CD8-positive, alpha-beta memory T cell (primary cell): ENCODE measurements around the gene ACER2. TPM values are rescaled to one million over a fixed set of nuclear protein-coding genes. Genes with fewer than 3 reads are reported as not detected.
A peak's percentile ranks its signal among the peaks of the same experiment; 100 is the strongest.
"Not testable (repeated sequence)": the region's sequence is repeated elsewhere in the genome, so short reads cannot be mapped to it uniquely, and the experiment has no call there.

ENCODE experiments used
- CTCF ChIA-PET: fragments of 350-600 bp; sonication (Branson Sonifier 250); formaldehyde crosslinking; loops from one replicate; lab custom pipeline; 2021; ENCODE audit warnings: antibody characterized with exemption; lab: Charles Lee
- POLR2A ChIA-PET: fragments of 350-600 bp; sonication (Branson Sonifier 250); formaldehyde crosslinking; loops from one replicate; lab custom pipeline; 2021; ENCODE audit warnings: antibody characterized with exemption; lab: Charles Lee
- DNase-seq, 5 donors: peaks; one replicate each; pipeline versions ENCODE4 v3.0.0 to v3.0.0-alpha.2; 2020 to 2022; ENCODE audit warnings: mixed read lengths in 1 of 5
- H3K27ac ChIP-seq: one replicate; pipeline ENCODE4 v1.7.0; 2013; ENCODE audit warnings: low read depth, mild to moderate bottlenecking, low read length, moderate library complexity
- H3K27me3 ChIP-seq: 2 replicates; pipeline ENCODE4 v1.7.0; 2013; ENCODE audit warnings: low read length, mild to moderate bottlenecking; ENCODE audit not compliant: insufficient read depth, poor library complexity, severe bottlenecking
- H3K36me3 ChIP-seq: 2 replicates; pipeline ENCODE4 v1.7.0; 2013; ENCODE audit warnings: mild to moderate bottlenecking, low read length, moderate library complexity; ENCODE audit not compliant: insufficient read depth
- H3K4me1 ChIP-seq: 2 replicates; pipeline ENCODE4 v1.7.0; 2013; ENCODE audit warnings: mild to moderate bottlenecking, low read length, moderate library complexity; ENCODE audit not compliant: insufficient read depth
- H3K4me3 ChIP-seq: 2 replicates; pipeline ENCODE4 v1.7.0; 2013; ENCODE audit warnings: mild to moderate bottlenecking, low read length
- H3K9me3 ChIP-seq: 2 replicates; pipeline ENCODE4 v1.7.0; 2013; ENCODE audit warnings: mild to moderate bottlenecking, low read length
- H3K27ac Mint-ChIP-seq, 8 donors: one replicate each; pipeline ENCODE4 v1.8.0; 2020 to 2021; ENCODE audit warnings: mixed read lengths in 8 of 8, mild to moderate bottlenecking in 6 of 8, inconsistent platforms in 3 of 8, moderate library complexity in 3 of 8
- H3K27me3 Mint-ChIP-seq, 2 donors: one replicate each; pipeline ENCODE4 v1.8.0; 2020 to 2021; ENCODE audit warnings: mixed read lengths in 2 of 2, mild to moderate bottlenecking in 1 of 2, moderate library complexity in 1 of 2
- H3K36me3 Mint-ChIP-seq, 3 donors: one replicate each; pipeline ENCODE4 v1.8.0; 2020 to 2021; ENCODE audit warnings: mixed read lengths in 3 of 3, inconsistent platforms in 1 of 3, mild to moderate bottlenecking in 1 of 3
- H3K4me1 Mint-ChIP-seq, 3 donors: one replicate each; pipeline ENCODE4 v1.8.0; 2020 to 2021; ENCODE audit warnings: mixed read lengths in 3 of 3, inconsistent platforms in 1 of 3, mild to moderate bottlenecking in 1 of 3
- H3K4me3 Mint-ChIP-seq, 7 donors: one replicate each; pipeline ENCODE4 v1.8.0; 2020 to 2021; ENCODE audit warnings: mixed read lengths in 7 of 7, mild to moderate bottlenecking in 6 of 7, moderate library complexity in 4 of 7, inconsistent platforms in 2 of 7
- H3K9me3 Mint-ChIP-seq, 5 donors: one replicate each; pipeline ENCODE4 v1.8.0; 2020 to 2022; ENCODE audit warnings: mixed read lengths in 5 of 5, mild to moderate bottlenecking in 3 of 5, moderate library complexity in 2 of 5, inconsistent platforms in 1 of 5
- polyA plus RNA-seq: library from polyadenylated mRNA; unstranded; fragments of 300-500 nt; fragmentation: Illumina TruSeq; gene quantifications from one replicate; pipeline ENCODE4 v1.2.3, GENCODE V29; 2021
- total RNA-seq, 2 experiments: library from RNA; stranded (reverse); gene quantifications; one replicate each; pipeline ENCODE4 v1.2.3, GENCODE V29; 2021

The ACER2 gene
- total and polyA plus RNA-seq, 3 experiments from 2014 or later, result 0.38 to 3.0 (median 2.7) TPM

DNA sequence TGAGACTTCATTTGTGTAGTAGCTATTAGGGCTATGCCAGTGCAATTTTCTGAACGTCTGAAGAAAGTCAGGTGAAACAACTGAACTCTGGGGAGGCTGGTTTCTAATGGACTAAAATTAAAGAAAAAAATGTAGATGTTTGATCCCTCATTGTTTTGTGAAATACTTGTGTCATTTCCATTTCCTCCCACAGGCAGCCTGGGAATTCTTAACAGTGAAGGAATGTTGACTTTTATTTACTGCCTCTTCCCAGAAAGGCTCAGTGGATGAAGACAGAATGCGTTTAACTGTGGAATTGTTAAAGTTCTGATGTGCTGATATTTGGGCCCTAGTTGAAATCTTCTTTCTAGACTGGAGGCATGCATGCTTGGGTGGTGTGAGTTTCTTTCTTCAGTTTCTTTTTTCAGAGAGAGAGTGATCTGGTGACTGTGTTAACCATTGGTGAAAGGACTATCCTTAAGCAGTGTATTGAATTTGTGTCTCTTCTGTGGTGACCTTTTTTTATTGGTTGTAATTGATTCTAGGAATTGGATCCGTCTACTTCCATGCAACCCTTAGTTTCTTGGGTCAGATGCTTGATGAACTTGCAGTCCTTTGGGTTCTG lies 15.5 kb downstream of the ACER2 start:
- Histone ChIP-seq H3K27ac (no peak overlapping the region), H3K27me3 (no peaks in the 10 kb centered on the region), H3K4me1 (no peaks in the 10 kb centered on the region), H3K4me3 (no peak overlapping the region), H3K9me3 (no peaks in the 10 kb centered on the region), H3K36me3 (no peaks in the 10 kb centered on the region)
- H3K9me3 Mint-ChIP-seq, result no peaks in the 10 kb centered on the region
- peak overlapping the region in 1 of 8 donors; percentile 6 for H3K27ac Mint-ChIP-seq
- H3K27me3 Mint-ChIP-seq, result no peaks in the 10 kb centered on the region
- H3K4me3 Mint-ChIP-seq, result no peak overlapping the region
- no peak for DNase-seq
- CTCF ChIA-PET, result interaction anchor here (3.4 kb wide), 1 partner anchor 41 kb away, joined by 14 read pairs; no protein-coding TSS in a partner anchor
- POLR2A ChIA-PET, result no interaction called here
- no peaks in the 10 kb centered on the region for H3K4me1 Mint-ChIP-seq
- H3K36me3 Mint-ChIP-seq, result peaks cover 0 to 26% (median 9%) of the 10 kb centered on the region in 3 donors

DNA sequence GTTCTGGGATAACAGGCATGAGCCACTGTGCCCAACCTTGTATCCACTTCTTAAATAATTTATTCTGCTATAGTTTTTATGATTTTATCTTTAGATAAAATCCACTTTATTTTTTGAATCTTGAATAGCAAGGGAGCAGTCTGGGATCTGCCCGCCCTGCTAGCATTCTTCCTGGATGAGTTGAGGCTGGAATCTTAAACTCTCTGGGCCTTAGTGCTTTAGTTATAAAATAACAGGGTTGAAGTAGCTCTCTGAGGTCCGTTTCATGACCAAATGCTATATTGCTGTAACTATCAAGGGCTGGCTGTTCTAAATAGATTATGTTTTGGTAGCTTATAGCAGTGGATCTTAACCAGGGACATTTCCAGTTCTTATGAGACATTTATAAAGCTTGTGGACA lies 20.8 kb downstream of the ACER2 start:
- Mint-ChIP-seq H3K9me3 (no peaks in the 10 kb centered on the region), H3K4me1 (no peaks in the 10 kb centered on the region), H3K36me3 (peaks cover 0 to 34% (median 11%) of the 10 kb centered on the region in 3 donors), H3K27me3 (no peaks in the 10 kb centered on the region), H3K4me3 (no peak overlapping the region), H3K27ac (peak overlapping the region in 2 of 8 donors; percentile 42 to 55)
- Histone ChIP-seq H3K4me1 (no peaks in the 10 kb centered on the region), H3K4me3 (no peak overlapping the region), H3K9me3 (no peaks in the 10 kb centered on the region), H3K27me3 (no peaks in the 10 kb centered on the region), H3K27ac (no peak overlapping the region), H3K36me3 (no peaks in the 10 kb centered on the region)
- DNase-seq, result no peak
- ChIA-PET CTCF (interaction anchor here (0.9 to 2.5 kb wide), 2 partner anchors 27 to 35 kb away, joined by 3 to 9 read pairs; no protein-coding TSS in a partner anchor), POLR2A (no interaction called here)

- Mint-ChIP-seq H3K4me1 (no peaks in the 10 kb centered on the region), H3K9me3 (no peaks in the 10 kb centered on the region), H3K36me3 (peaks cover 0 to 35% (median 15%) of the 10 kb centered on the region in 3 donors), H3K27ac (no peak overlapping the region), H3K27me3 (no peaks in the 10 kb centered on the region), H3K4me3 (no peak overlapping the region)
- Histone ChIP-seq H3K9me3 (no peaks in the 10 kb centered on the region), H3K4me1 (no peaks in the 10 kb centered on the region), H3K27me3 (no peaks in the 10 kb centered on the region), H3K36me3 (no peaks in the 10 kb centered on the region), H3K4me3 (no peak overlapping the region), H3K27ac (no peak overlapping the region)
- no peak for DNase-seq
- ChIA-PET CTCF (interaction anchor here (0.9 to 2.5 kb wide), 2 partner anchors 27 to 35 kb away, joined by 3 to 9 read pairs; no protein-coding TSS in a partner anchor), POLR2A (no interaction called here)
Observed at GRCh38 chr9:19430201-19430760, 21.5 kb downstream of the ACER2 start.

DNA sequence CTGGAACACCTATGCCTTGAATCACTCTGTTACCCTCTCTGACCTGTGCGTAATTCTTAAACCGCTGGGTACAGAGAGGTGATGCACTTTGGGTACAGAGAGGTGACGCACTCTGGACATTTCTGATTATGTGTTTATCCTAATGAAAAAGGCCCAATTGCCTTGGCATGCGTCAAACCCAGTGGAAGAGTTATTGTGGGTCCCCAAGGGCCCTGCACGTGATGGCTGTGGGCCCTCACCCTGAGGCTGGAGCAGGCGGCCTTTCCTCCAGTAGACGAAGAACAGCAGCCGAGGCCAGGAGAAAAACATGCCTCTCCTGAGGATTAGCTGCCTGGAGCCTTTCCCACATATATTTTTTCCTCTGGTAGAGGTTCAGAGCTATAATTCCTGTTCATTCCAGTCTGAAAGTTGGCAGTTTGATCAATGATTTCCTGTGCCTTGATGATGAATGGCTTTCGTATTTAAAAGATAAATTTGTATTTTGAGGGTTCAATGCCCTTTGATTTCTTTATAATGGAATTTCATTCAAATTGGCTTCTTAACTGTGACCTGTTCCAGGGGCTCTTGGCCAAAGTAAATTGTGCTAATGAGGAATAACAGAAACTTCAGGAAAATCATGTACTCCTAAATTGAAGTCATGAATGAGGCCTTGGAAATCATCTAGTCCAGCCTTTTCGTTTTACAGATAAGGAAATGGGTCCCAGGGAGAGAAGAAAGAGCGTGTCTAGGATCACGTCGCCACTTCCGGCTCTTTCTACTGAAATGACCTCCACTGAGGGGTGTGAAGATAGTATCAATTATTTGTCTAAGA lies 22.8 kb downstream of the ACER2 start:
- H3K9me3 ChIP-seq, result no peaks in the 10 kb centered on the region
- POLR2A ChIA-PET, result no interaction called here
- CTCF ChIA-PET, result interaction anchor here (2.5 kb wide), 1 partner anchor 33 kb away, joined by 9 read pairs; no protein-coding TSS in a partner anchor
- no peaks in the 10 kb centered on the region for H3K36me3 ChIP-seq
- no peak overlapping the region for H3K4me3 ChIP-seq
- no peaks in the 10 kb centered on the region for H3K4me1 Mint-ChIP-seq
- no peaks in the 10 kb centered on the region for H3K4me1 ChIP-seq
- no peak overlapping the region for H3K27ac Mint-ChIP-seq
- peaks cover 0 to 29% (median 15%) of the 10 kb centered on the region in 3 donors for H3K36me3 Mint-ChIP-seq
- H3K27ac ChIP-seq, result no peak overlapping the region
- no peaks in the 10 kb centered on the region for H3K9me3 Mint-ChIP-seq
- no peaks in the 10 kb centered on the region for H3K27me3 Mint-ChIP-seq
- no peaks in the 10 kb centered on the region for H3K27me3 ChIP-seq
- H3K4me3 Mint-ChIP-seq, result no peak overlapping the region
- DNase-seq, result no peak

DNA sequence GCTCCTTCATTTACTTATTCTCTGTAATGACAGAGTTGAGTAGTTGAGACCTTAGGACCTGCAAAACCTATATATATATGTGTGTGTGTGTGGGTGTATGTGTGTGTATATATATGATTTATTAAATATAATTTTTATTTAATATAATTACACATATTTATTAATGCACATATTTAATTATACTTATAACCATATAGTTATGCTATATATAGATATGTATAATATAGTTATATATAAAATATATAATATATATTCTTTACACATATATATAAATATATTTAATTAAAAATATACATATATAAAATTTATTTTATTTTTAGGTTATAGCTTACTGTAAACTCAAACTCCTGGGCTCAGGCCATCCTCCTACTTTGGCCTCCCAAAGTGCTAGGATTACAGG lies 23.7 kb downstream of the ACER2 start:
- H3K9me3 ChIP-seq, result no peaks in the 10 kb centered on the region
- H3K4me3 ChIP-seq, result no peak overlapping the region
- Mint-ChIP-seq H3K27ac (no peak overlapping the region), H3K9me3 (no peaks in the 10 kb centered on the region), H3K27me3 (no peaks in the 10 kb centered on the region), H3K4me3 (no peak overlapping the region), H3K4me1 (no peaks in the 10 kb centered on the region), H3K36me3 (peaks cover 0 to 28% (median 16%) of the 10 kb centered on the region in 3 donors)
- H3K27me3 ChIP-seq, result no peaks in the 10 kb centered on the region
- CTCF ChIA-PET, result no interaction called here
- POLR2A ChIA-PET, result no interaction called here
- DNase-seq, result no peak
- no peaks in the 10 kb centered on the region for H3K4me1 ChIP-seq
- no peaks in the 10 kb centered on the region for H3K36me3 ChIP-seq
- no peak overlapping the region for H3K27ac ChIP-seq

- H3K4me3 ChIP-seq, H3K36me3 ChIP-seq, H3K9me3 ChIP-seq, H3K27me3 ChIP-seq, POLR2A ChIA-PET, DNase-seq, CTCF ChIA-PET, H3K27ac ChIP-seq, H3K4me3 Mint-ChIP-seq, H3K27me3 Mint-ChIP-seq, H3K4me1 Mint-ChIP-seq, H3K9me3 Mint-ChIP-seq, H3K4me1 ChIP-seq, H3K27ac Mint-ChIP-seq: not testable (repeated sequence)
- peaks cover 0 to 24% (median 17%) of the 10 kb centered on the region in 3 donors for H3K36me3 Mint-ChIP-seq
Observed at GRCh38 chr9:19433729-19434128, 24.9 kb downstream of the ACER2 start.

- no peaks in the 10 kb centered on the region for H3K36me3 ChIP-seq
- no peaks in the 10 kb centered on the region for H3K4me1 ChIP-seq
- Mint-ChIP-seq H3K27me3 (no peaks in the 10 kb centered on the region), H3K4me3 (no peak overlapping the region), H3K4me1 (peaks cover 11 to 16% (median 14%) of the 10 kb centered on the region in 3 donors), H3K27ac (peak overlapping the region in 3 of 8 donors; percentile 0 to 4 (median 1)), H3K36me3 (peaks cover 5 to 20% (median 16%) of the 10 kb centered on the region in 3 donors), H3K9me3 (no peaks in the 10 kb centered on the region)
- H3K27ac ChIP-seq, result no peak overlapping the region
- no peak for DNase-seq
- ChIA-PET CTCF (interaction anchor here (1.1 to 7.7 kb wide), 2 partner anchors 19 to 25 kb away, joined by 3 to 42 read pairs; no protein-coding TSS in a partner anchor), POLR2A (no interaction called here)
- H3K9me3 ChIP-seq, result no peaks in the 10 kb centered on the region
- no peaks in the 10 kb centered on the region for H3K27me3 ChIP-seq
- H3K4me3 ChIP-seq, result no peak overlapping the region
Observed at GRCh38 chr9:19440376-19440775, 31.6 kb downstream of the ACER2 start.
